Esophagus squamous epithelium (tissue), 4 donors: ENCODE measurements around the gene DLL1.

Source experiments
- CTCF ChIP-seq, 6 experiments: fragments of 450-650 bp in 4 of 6; fragments of 200-600 bp in 2 of 6; sonication (generic) in 2 of 6; IDR thresholded peaks; one replicate each; pipeline ENCODE4 v1.5.1; 2016 to 2019; ENCODE audit warnings: antibody characterized with exemption in 6 of 6, mild to moderate bottlenecking in 4 of 6, moderate library complexity in 4 of 6
- POLR2A ChIP-seq, 4 donors: fragments of 450-650 bp; IDR thresholded peaks; one replicate each; pipeline ENCODE4 v1.6.1; 2017; ENCODE audit warnings: antibody characterized with exemption in 4 of 4, mild to moderate bottlenecking in 4 of 4, moderate library complexity in 3 of 4

GRCh38 chr6:170256641-170257040 is 34.2 kb downstream of the DLL1 start:
- TF ChIP-seq CTCF (IDR thresholded peaks at IDR 0.05): no peak
- TF ChIP-seq POLR2A (IDR thresholded peaks at IDR 0.05): no peak
